Raji (cell line): ENCODE measurements around the gene TOB2.

Experiments
- POLR2A ChIP-seq: IDR thresholded peaks from 2 replicates; pipeline ENCODE4 v1.6.1; 2011; ENCODE audit warnings: low read depth, low read length, control low read depth; ENCODE audit not compliant: insufficient read depth

The TOB2 gene, protein sequence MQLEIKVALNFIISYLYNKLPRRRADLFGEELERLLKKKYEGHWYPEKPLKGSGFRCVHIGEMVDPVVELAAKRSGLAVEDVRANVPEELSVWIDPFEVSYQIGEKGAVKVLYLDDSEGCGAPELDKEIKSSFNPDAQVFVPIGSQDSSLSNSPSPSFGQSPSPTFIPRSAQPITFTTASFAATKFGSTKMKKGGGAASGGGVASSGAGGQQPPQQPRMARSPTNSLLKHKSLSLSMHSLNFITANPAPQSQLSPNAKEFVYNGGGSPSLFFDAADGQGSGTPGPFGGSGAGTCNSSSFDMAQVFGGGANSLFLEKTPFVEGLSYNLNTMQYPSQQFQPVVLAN

DNA sequence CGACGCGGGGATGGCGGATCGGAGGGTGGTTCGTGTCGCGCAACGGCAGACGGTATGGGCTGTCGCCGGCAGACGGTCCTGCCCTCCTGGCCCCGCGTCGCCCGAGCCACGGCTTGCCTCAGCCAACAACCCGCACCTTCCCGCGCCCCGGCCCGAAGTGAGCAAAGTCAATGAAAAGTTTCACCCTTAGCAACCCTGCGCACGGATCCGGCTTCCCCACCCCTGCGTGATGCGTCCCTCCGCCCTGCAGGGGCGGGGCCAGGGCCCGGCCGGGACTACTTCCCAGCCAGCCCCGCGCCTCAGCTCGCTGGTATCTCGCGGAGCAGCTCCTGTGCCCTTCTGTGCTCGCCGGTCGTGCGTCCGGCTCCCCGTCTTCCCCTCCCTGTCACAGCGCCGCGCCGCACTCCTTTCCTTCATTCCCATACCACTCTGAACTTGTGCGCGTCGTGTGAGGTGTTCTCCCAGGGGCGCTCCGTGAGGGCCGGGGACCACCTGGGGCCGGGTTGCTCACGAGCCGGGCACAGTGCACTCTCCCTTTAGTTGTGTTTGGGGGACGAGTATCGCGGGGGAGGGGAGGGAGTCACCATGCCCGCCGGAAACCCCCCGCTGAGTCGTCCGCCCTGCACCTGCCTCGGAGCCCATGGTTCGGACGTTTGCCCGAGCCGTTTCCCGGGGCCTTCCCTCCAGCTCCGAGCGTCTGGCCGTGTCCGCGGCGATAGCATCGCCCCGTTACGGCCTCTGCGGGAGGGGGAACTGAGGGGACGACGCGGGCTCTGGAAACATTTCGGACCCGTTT, at the start of gene TOB2:
Gene TOB2, minus strand, starts transcription at position 163 of the 796 bp plus-strand sequence. CDS start 9,456 bp downstream, outside the sequence.
- peak; percentile 99 for TF ChIP-seq POLR2A

DNA sequence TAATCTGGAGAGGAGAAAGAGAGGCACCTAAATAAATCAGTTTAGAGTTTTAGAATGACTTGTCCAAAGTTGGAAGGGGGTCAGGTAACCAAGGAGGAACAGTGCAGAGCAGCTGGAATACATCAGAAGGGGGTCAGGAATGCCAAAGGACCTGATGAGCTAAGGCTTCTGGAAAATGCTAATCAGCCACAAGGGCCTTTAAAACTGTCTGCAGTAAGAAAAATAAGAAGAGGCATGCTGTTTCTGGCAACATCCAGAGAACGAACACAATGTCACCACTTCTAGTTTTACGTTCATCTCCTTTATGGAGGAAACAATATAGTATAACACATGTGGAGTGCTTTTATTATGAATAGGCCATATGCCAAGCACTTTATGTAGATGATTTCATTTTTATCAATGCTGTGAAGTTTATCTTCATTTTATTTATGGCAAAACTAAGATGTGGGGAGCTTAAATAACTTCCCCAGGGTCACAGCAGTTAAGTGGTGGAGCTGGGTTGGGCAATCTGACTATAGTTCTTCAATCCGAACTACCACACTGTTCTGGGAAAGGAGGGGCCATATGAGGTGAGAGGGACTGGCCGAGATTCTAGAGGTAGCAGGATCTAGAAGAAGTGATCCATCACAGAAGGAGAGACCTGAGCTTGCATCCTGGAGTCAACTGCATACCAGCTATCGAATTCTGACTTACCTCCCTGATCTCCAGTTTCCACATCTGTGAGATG, 44.9 kb upstream of the TOB2 start:
- no peak for TF ChIP-seq POLR2A

- TF ChIP-seq POLR2A, result no peak
These were observed 42.2 kb upstream of the TOB2 start for GRCh38 chr22:41488596-41489385.

GRCh38 chr22:41488076-41488475, 41.5 kb upstream of the TOB2 start:
- TF ChIP-seq POLR2A, result no peak

- no peak for TF ChIP-seq POLR2A
These were observed 40.7 kb upstream of the TOB2 start for GRCh38 chr22:41487037-41487935.

GRCh38 chr22:41485033-41485432, 38.4 kb upstream of the TOB2 start:
- no peak for TF ChIP-seq POLR2A

DNA sequence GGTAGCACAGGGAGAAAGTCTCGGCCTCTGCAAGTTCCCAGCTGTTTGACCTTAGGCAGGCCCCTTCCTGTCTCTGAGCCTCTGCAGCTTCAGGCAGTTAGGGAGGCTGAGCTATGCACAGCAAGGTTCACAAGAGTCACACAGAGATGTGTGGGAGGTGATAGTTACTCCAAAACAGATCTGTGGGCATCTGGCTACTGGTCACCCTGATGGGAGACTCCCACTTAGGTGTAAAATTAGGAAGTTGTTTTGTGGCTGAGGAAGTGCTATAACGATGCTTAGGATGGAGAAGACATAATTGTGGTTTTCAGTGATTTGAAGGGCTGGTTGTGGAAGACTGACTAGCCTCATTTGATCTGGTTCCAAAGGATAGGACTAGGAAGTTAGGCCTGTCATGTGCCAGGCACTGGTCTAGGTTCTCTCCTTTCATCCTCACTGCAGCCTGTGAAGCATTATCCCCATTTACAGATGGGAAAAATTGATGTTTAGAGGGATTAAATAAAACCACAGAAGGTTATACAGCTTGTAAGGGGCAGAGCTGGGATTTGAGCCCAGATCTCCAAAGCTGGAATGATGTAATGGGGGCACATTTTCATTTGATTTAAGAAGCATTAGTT, 35.8 kb upstream of the TOB2 start:
- no peak for TF ChIP-seq POLR2A

DNA sequence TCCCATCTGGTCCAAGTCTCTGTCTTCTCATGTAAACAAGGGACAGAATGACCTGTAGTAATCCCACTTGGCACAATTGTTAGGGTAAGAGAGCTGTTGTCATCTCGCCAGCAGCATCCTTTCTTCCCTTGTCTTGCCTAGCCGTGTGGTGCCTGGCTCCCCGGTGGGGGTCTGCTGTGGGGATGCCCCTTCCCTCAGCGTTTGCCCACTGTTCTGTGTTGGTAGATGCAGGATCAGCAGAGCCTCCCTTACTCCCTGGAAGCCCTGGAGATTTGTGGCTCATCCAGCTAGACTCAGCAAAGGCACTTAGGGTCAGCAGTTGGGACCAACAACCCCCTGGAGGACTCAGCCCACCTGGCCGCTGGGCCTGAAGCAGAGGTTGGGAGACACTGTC, 35.3 kb upstream of the TOB2 start:
- no peak for TF ChIP-seq POLR2A

- no peak for TF ChIP-seq POLR2A
These were observed 34.7 kb upstream of the TOB2 start for GRCh38 chr22:41481131-41481830.

- TF ChIP-seq POLR2A, result no peak
These were observed 33.8 kb upstream of the TOB2 start for GRCh38 chr22:41480397-41480735.

DNA sequence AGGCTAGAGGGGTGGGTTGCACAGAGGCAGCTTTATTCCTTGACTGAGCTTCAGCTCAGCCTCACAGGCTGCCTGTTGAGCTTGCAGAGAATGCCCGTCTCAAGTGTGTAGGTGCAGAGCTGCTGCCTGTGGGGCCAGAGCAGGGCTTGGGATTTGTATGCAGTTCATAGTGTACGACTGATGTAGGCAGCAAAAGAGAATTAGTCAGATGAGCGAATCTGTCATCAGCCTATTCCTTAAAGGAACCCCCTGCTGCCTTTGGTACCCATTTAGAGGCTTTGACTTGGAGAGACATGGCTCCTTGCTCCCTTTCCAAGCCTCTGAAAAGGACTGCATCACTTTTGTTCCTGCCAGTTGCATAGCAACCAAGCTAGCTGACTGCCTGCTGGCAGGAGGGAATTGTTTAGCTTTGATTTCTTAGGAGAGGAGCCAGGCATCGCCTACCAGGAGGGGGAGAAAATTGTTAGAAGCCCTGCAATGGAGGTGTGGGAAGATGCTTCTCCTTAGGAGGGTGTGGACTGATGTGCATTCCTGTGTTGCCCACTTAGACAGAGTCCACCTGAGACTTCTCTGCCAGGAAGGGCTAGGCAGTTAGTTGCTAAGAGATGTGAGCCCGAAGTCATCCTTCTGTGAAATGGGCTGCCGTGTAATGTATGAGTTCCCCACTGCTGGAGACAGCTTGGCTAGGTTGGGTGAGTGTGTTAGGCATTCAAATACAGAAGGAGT, 33.2 kb upstream of the TOB2 start:
- TF ChIP-seq POLR2A, result no peak

DNA sequence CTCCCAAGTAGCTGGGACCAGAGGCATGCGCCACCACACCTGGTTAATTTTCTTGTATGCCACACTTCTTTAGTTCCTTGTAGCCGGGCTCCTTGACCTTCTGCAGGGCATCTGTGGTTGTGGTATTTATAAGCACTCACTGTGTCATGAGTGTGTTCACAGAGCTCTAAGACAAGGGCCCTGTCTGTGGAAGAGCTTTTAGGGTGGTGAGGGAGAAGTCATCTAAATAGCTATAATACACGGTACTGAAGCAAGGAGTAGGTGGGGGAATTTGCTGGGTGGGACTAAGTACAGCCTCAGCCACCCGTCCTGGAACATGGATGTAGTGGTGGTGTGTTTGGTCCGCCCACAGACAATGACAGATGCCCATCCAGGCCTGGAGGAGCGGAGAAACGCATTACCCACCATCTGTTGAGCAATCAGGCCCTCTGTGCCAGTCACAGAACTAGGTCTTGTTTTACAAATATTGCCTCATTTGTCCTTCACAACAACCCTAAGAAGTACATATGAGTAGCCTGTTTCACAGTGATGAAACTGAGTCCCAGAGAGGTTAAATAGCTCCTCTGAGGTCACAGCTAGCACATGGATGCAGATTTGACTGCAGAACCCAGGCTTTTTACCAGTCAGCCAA, 32.4 kb upstream of the TOB2 start:
- TF ChIP-seq POLR2A, result no peak
